GM19035 (cell line): ENCODE measurements around the gene MPL.
"Not testable (repeated sequence)": the region's sequence is repeated elsewhere in the genome, so short reads cannot be mapped to it uniquely, and the experiment has no call there.

Source experiments
- ATAC-seq: cut with Tn5 transposase; IDR thresholded peaks from one replicate; pipeline ENCODE4 v1.9.1; 2021; ENCODE audit not compliant: unreplicated experiment

MPL gene

GRCh38 chr1:43352351-43352705 lies 14.7 kb downstream of the MPL start:
- ATAC-seq, result no peak

- no peak for ATAC-seq
These were observed 15.3 kb downstream of the MPL start for GRCh38 chr1:43352881-43353280.

GRCh38 chr1:43354471-43354870 lies 16.9 kb downstream of the MPL start:
- no peak for ATAC-seq

GRCh38 chr1:43354936-43355335 lies 17.3 kb downstream of the MPL start:
- no peak for ATAC-seq

GRCh38 chr1:43357251-43357650 lies 19.6 kb downstream of the MPL start:
- no peak for ATAC-seq

- peak; percentile 9 for ATAC-seq
These were observed 20.6 kb downstream of the MPL start for GRCh38 chr1:43358121-43358745.

- ATAC-seq, result peak; percentile 94
These were observed 21.4 kb downstream of the MPL start, which contains the start of gene CDC20 for GRCh38 chr1:43358746-43359693. CDC20 (plus strand) TSS chr1:43358981; CDS start chr1:43359216, 235 bp downstream.

GRCh38 chr1:43359696-43360095 lies 22.1 kb downstream of the MPL start:
- no peak for ATAC-seq

- ATAC-seq, result no peak
These were observed 23.0 kb downstream of the MPL start for GRCh38 chr1:43360616-43361015.

- ATAC-seq, result no peak
These were observed 25.8 kb downstream of the MPL start for GRCh38 chr1:43363283-43363934.

GRCh38 chr1:43363935-43364525 lies 26.4 kb downstream of the MPL start:
- ATAC-seq, result no peak

- ATAC-seq, result no peak
These were observed 28.1 kb downstream of the MPL start for GRCh38 chr1:43365678-43366077.

GRCh38 chr1:43366179-43366578 lies 28.6 kb downstream of the MPL start:
- ATAC-seq, result no peak

GRCh38 chr1:43366601-43367025 lies 29.0 kb downstream of the MPL start:
- ATAC-seq, result no peak

- peak; percentile 44 for ATAC-seq
These were observed 29.6 kb downstream of the MPL start for GRCh38 chr1:43367026-43367903.

GRCh38 chr1:43367904-43368645 lies 30.5 kb downstream of the MPL start, which contains the start of gene ELOVL1:
ELOVL1 (minus strand) TSS chr1:43368011; CDS start chr1:43365609, 2,402 bp downstream.
- ATAC-seq, result peak; percentile 74

GRCh38 chr1:43368646-43369020 lies 31.0 kb downstream of the MPL start:
- ATAC-seq, result no peak

GRCh38 chr1:43369779-43370178 lies 32.2 kb downstream of the MPL start:
- not testable (repeated sequence) for ATAC-seq

GRCh38 chr1:43370564-43370963 lies 32.9 kb downstream of the MPL start:
- ATAC-seq, result no peak

GRCh38 chr1:43372172-43372571 lies 34.6 kb downstream of the MPL start:
- no peak for ATAC-seq
